HEK293T (cell line): ENCODE results near the gene MLF2.

Experiments
- CTCF ChIA-PET: fragments of 350-600 bp; formaldehyde crosslinking; extraction: SDS; loops from one replicate; lab custom pipeline; 2021; ENCODE audit warnings: antibody characterized with exemption, inconsistent platforms; lab: Yijun Ruan, JAX
- POLR2A ChIA-PET: fragments of 350-600 bp; formaldehyde crosslinking; extraction: SDS; loops from one replicate; lab custom pipeline; 2020; ENCODE audit warnings: antibody characterized with exemption, inconsistent platforms; lab: Yijun Ruan, JAX
- DNase-seq: peaks from one replicate; pipeline ENCODE4 v3.0.0; 2012; ENCODE audit warnings: mixed read lengths; ENCODE audit errors: extremely low spot score
- ARNT ChIP-seq: fragments of 450-650 bp; IDR thresholded peaks from 2 replicates; pipeline ENCODE4 v1.6.1; 2017; ENCODE audit warnings: mild to moderate bottlenecking
- BHLHE40 ChIP-seq: fragments of 450-650 bp; IDR thresholded peaks from 2 replicates; pipeline ENCODE4 v1.6.1; 2016; ENCODE audit warnings: mild to moderate bottlenecking, moderate library complexity, borderline replicate concordance
- CTBP1 ChIP-seq: fragments of 450-650 bp; IDR thresholded peaks from 2 replicates; pipeline ENCODE4 v1.6.1; 2016; ENCODE audit warnings: borderline replicate concordance
- ELF4 ChIP-seq: fragments of 450-650 bp; IDR thresholded peaks from 2 replicates; pipeline ENCODE4 v1.6.1; 2017; ENCODE audit warnings: antibody characterized with exemption
- FOXA1 ChIP-seq: fragments of 450-650 bp; IDR thresholded peaks from 2 replicates; pipeline ENCODE4 v1.6.1; 2016; ENCODE audit warnings: mild to moderate bottlenecking
- FOXK2 ChIP-seq: fragments of 450-650 bp; IDR thresholded peaks from 2 replicates; pipeline ENCODE4 v1.6.1; 2016; ENCODE audit warnings: mild to moderate bottlenecking
- FOXM1 ChIP-seq: fragments of 450-650 bp; IDR thresholded peaks from 2 replicates; pipeline ENCODE4 v1.6.1; 2017; ENCODE audit warnings: mild to moderate bottlenecking, borderline replicate concordance
- HDGF ChIP-seq: fragments of 450-650 bp; IDR thresholded peaks from 2 replicates; pipeline ENCODE4 v1.6.1; 2017; ENCODE audit warnings: antibody characterized with exemption, borderline replicate concordance
- L3MBTL2 ChIP-seq: fragments of 450-650 bp; conservative IDR thresholded peaks from 2 replicates; pipeline ENCODE4 v1.6.1; 2016; ENCODE audit warnings: mild to moderate bottlenecking
- LEF1 ChIP-seq: fragments of 450-650 bp; IDR thresholded peaks from 2 replicates; pipeline ENCODE4 v1.6.1; 2017; ENCODE audit warnings: mild to moderate bottlenecking, borderline replicate concordance
- NFRKB ChIP-seq: fragments of 450-650 bp; IDR thresholded peaks from 2 replicates; pipeline ENCODE4 v1.6.1; 2016; ENCODE audit warnings: mild to moderate bottlenecking, moderate library complexity
- PKNOX1 ChIP-seq: fragments of 450-650 bp; IDR thresholded peaks from 2 replicates; pipeline ENCODE4 v1.6.1; 2016
- SP1 ChIP-seq: fragments of 450-650 bp; IDR thresholded peaks from 2 replicates; pipeline ENCODE4 v1.6.1; 2017
- SUZ12 ChIP-seq: fragments of 450-650 bp; IDR thresholded peaks from 2 replicates; pipeline ENCODE4 v1.6.1; 2016; ENCODE audit warnings: mild to moderate bottlenecking
- TARDBP ChIP-seq: fragments of 450-650 bp; IDR thresholded peaks from 2 replicates; pipeline ENCODE4 v1.6.1; 2016
- ZNF384 ChIP-seq: fragments of 450-650 bp; IDR thresholded peaks from 2 replicates; pipeline ENCODE4 v1.6.1; 2016

Gene MLF2

GRCh38 chr12:6734506-6735387, 18.2 kb downstream of the MLF2 start:
- POLR2A ChIA-PET = interaction anchor here (1.2 to 4.8 kb wide), 2 partner anchors 11 to 18 kb away, joined by 5 to 18 read pairs; partner anchors contain the start of gene MLF2
- CTCF ChIA-PET = interaction anchor here (0.6 to 1.6 kb wide), 3 partner anchors 18 to 382 kb away, joined by 3 to 7 read pairs (median 3); partner anchors contain the start of genes MLF2 and PTMS
- DNase-seq = no peak
- no peak for TF ChIP-seq FOXK2
- no peak for TF ChIP-seq FOXA1
- TF ChIP-seq ZNF384 = no peak

- DNase-seq = no peak
- ChIA-PET POLR2A (interaction anchor here (1.1 to 1.6 kb wide), 2 partner anchors 23 to 41 kb away, joined by 3 to 7 read pairs; partner anchors contain the start of genes MLF2 and ZNF384), CTCF (no interaction called here)
- TF ChIP-seq HDGF = no peak
Measured at GRCh38 chr12:6730169-6730568, 22.8 kb downstream of the MLF2 start.

DNA sequence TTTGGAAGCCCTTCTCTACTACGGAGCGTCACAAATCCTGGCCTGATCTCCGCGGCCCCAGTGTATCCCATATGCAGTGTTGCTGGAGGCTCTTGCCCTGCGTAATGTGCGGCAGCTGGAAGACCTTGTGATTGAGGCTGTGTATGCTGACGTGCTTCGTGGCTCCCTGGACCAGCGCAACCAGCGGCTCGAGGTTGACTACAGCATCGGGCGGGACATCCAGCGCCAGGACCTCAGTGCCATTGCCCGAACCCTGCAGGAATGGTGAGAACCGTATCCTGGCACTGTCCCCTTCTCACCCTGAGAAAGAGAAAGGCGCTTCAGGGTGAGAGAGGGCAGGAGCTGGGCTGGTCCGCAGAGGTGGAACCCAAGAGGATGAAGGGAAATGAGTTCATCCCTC, 23.8 kb downstream of the MLF2 start:
- TF ChIP-seq L3MBTL2 (no peak), CTBP1 (no peak), SUZ12 (no peak), TARDBP (no peak), LEF1 (no peak), FOXM1 (no peak), NFRKB (no peak), ARNT (no peak), BHLHE40 (no peak), PKNOX1 (no peak), SP1 (no peak), FOXA1 (no peak), HDGF (no peak), FOXK2 (no peak), ELF4 (no peak), ZNF384 (no peak)
- ChIA-PET CTCF (no interaction called here), POLR2A (interaction anchor here (1.1 kb wide), 1 partner anchor 40 kb away, joined by 3 read pairs; the partner anchor contains the start of gene ZNF384)
- DNase-seq = no peak

DNA sequence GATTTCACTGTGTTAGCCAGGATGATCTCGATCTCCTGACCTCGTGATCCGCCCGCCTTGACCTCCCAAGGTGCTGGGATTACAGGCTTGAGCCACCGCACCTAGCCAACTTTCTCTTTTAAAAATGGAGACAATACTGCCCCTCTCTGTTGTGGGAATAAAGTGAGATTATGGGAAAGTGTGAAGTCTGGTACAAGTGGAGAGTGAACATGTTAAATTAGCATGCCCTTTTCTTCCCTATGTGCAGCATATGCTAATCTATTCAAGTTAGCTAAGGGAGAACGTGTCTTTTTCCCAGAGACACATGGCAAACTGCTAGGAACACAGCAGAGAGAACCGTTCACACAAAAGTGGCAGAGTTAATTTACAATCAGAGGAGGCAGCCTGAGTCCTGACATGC, 27.6 kb downstream of the MLF2 start:
- ChIA-PET CTCF (no interaction called here), POLR2A (interaction anchor here (1.3 to 3.2 kb wide), 7 partner anchors 8 to 142 kb away, joined by 3 to 91 read pairs (median 22); partner anchors contain the start of genes MLF2, PTMS, TPI1 and ZNF384)
- no peak for DNase-seq
- TF ChIP-seq FOXM1 (no peak), HDGF (no peak), ARNT (no peak), TARDBP (no peak), ELF4 (no peak), LEF1 (no peak), NFRKB (no peak), L3MBTL2 (no peak), FOXK2 (no peak), BHLHE40 (no peak)

DNA sequence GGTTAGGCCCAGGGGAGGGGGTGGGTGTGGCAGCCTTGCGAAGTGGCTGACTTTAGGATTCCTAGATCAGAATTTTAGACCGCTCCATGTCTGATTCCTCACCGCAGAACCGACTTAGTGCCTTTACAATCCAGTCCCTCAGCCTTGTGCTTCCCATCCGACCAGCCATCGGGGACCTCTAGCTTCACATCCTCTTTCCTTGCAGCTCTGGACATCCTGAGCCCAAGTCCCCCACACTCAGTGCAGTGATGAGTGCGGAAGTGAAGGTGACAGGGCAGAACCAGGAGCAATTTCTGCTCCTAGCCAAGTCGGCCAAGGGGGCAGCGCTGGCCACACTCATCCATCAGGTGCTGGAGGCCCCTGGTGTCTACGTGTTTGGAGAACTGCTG, 28.5 kb downstream of the MLF2 start:
- ChIA-PET POLR2A (interaction anchor here (0.6 to 3.2 kb wide), 44 partner anchors 9 to 274 kb away, joined by 3 to 91 read pairs (median 5); partner anchors contain the start of genes CDCA3, GPR162, LRRC23 and MLF2), CTCF (interaction anchor here (0.6 to 1.9 kb wide), 7 partner anchors 10 to 149 kb away, joined by 3 to 6 read pairs (median 4); partner anchors contain the start of genes GPR162, PTMS and SPSB2)
- TF ChIP-seq L3MBTL2 = peak; percentile 65
- TF ChIP-seq TARDBP = no peak
- DNase-seq = peak; percentile 26

DNA sequence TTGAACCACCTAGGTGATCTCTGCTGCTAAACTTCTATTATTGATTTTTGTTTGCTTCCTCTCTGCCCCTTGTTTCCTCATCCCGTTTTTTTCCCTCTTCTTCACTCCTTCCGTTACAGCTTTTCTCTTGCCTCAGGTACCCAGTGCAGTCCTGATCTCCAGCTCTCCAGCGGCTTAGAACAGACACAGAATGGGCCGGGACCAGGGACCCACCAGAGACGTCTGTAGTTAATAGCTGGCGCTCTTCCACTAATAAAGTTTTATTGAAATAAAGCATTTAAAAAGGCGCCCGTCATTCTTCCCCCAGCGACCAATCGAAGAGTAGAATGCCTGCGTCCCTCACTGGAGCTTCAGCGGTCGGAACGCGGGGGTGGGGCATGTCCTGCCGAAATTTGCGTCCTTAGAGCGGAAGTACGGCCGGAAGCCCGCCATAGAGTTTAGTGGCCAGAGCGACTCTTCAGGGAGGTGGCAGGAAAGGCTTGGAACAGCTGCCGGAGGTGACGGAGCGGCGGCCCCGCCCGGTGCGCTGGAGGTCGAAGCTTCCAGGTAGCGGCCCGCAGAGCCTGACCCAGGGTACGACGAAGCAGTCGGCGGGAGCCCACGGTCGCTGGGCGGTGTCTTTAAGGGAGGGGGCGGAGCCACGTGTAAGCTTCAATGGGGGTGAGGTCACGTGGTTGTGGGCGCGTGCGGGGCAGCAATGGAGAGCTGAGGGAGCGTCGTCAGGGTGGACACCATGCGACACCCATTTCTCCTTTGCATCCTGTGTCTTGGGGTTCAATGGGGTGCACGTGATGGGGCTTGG, 29.1 kb downstream of the MLF2 start, which contains the start of gene COPS7A:
COPS7A (plus strand) TSS at position 440 of the 802 bp plus-strand sequence. CDS start 611 bp downstream, outside the sequence.
- CTCF ChIA-PET = interaction anchor here (0.6 to 1.9 kb wide), 8 partner anchors 10 to 149 kb away, joined by 3 to 6 read pairs (median 4); partner anchors contain the start of genes GPR162, MLF2, PTMS and SPSB2
- DNase-seq = peak; percentile 95
- peak; percentile 15; the same call in 1 of the 2 replicates for TF ChIP-seq ELF4
- TF ChIP-seq PKNOX1 = peak; percentile 97
- TF ChIP-seq ZNF384 = peak; percentile 56; the same call in 1 of the 2 replicates
- no peak for TF ChIP-seq BHLHE40
- peak; percentile 99 for TF ChIP-seq L3MBTL2
- TF ChIP-seq FOXM1 = no peak
- POLR2A ChIA-PET = interaction anchor here (0.6 to 3.2 kb wide), 60 partner anchors 9 to 275 kb away, joined by 3 to 91 read pairs (median 4); partner anchors contain the start of genes CDCA3, GPR162, LRRC23 and MLF2
